ENCODE measurements around the gene ZBTB25. TPM values are rescaled to one million over a fixed set of nuclear protein-coding genes. Genes with fewer than 3 reads are reported as not detected.

Gene ZBTB25
- total and polyA plus RNA-seq, 2 donors from 2014 or later, result 4.3 to 17.8 TPM

- Histone ChIP-seq H3K36me3 (ENCODE audit: control insufficient read depth in 2 of 3, insufficient read depth in 3 of 3, low read length in 3 of 3) (peaks cover 6 to 22% (median 9%) of the 10 kb centered on the region in 3 donors), H3K9me3 (ENCODE audit: control insufficient read depth in 2 of 3, insufficient read depth in 1 of 3, low read length in 3 of 3) (no peaks in the 10 kb centered on the region), H3K4me3 (ENCODE audit: low read length in 3 of 3) (no peak overlapping the region), H3K27ac (ENCODE audit: low read depth in 2 of 2, low read length in 2 of 2) (peak overlapping the region in 1 of 2 donors; percentile 23), H3K9ac (ENCODE audit: low read length in 3 of 3) (no peak overlapping the region), H3K4me1 (ENCODE audit: control insufficient read depth in 2 of 3, insufficient read depth in 2 of 3, low read depth in 1 of 3, low read length in 3 of 3) (peaks cover 0 to 6% (median 4%) of the 10 kb centered on the region in 3 donors), H3K27me3 (ENCODE audit: control insufficient read depth, insufficient read depth, low read length) (no peaks in the 10 kb centered on the region)
- FAIRE-seq (no peak), DNase-seq (peak in 2 of 5 donors; percentile 10 to 44)
- intact Hi-C loops (cut with DNase I), result no loop called here
- no peak for TF ChIP-seq CTCF (IDR thresholded peaks at IDR 0.05; ENCODE audit: borderline replicate concordance, extremely low read depth, insufficient read depth)
These were observed 55.6 kb downstream of the ZBTB25 start for GRCh38 chr14:64447876-64448670.

- Histone ChIP-seq H3K9ac (ENCODE audit: low read length in 3 of 3) (no peak overlapping the region), H3K27me3 (ENCODE audit: control insufficient read depth, insufficient read depth, low read length) (no peaks in the 10 kb centered on the region), H3K27ac (ENCODE audit: low read depth in 2 of 2, low read length in 2 of 2) (peak overlapping the region in 1 of 2 donors; percentile 32), H3K4me3 (ENCODE audit: low read length in 3 of 3) (no peak overlapping the region), H3K9me3 (ENCODE audit: control insufficient read depth in 2 of 3, insufficient read depth in 1 of 3, low read length in 3 of 3) (no peaks in the 10 kb centered on the region), H3K4me1 (ENCODE audit: control insufficient read depth in 2 of 3, insufficient read depth in 2 of 3, low read depth in 1 of 3, low read length in 3 of 3) (peaks cover 0 to 6% (median 6%) of the 10 kb centered on the region in 3 donors), H3K36me3 (ENCODE audit: control insufficient read depth in 2 of 3, insufficient read depth in 3 of 3, low read length in 3 of 3) (peaks cover 6 to 16% (median 15%) of the 10 kb centered on the region in 3 donors)
- no peak for TF ChIP-seq CTCF (IDR thresholded peaks at IDR 0.05; ENCODE audit: borderline replicate concordance, extremely low read depth, insufficient read depth)
- intact Hi-C loops (cut with DNase I), result no loop called here
- no peak for FAIRE-seq
- DNase-seq, result peak in 4 of 5 donors; percentile 61 to 91 (median 76)
These were observed 58.4 kb downstream of the ZBTB25 start for GRCh38 chr14:64444984-64445845.

GRCh38 chr14:64444140-64444539 lies 59.5 kb downstream of the ZBTB25 start:
- Histone ChIP-seq H3K27me3 (ENCODE audit: control insufficient read depth, insufficient read depth, low read length) (no peaks in the 10 kb centered on the region), H3K36me3 (ENCODE audit: control insufficient read depth in 2 of 3, insufficient read depth in 3 of 3, low read length in 3 of 3) (peaks cover 6 to 14% (median 9%) of the 10 kb centered on the region in 3 donors), H3K9ac (ENCODE audit: low read length in 3 of 3) (no peak overlapping the region), H3K4me1 (ENCODE audit: control insufficient read depth in 2 of 3, insufficient read depth in 2 of 3, low read depth in 1 of 3, low read length in 3 of 3) (peaks cover 0 to 9% (median 6%) of the 10 kb centered on the region in 3 donors), H3K4me3 (ENCODE audit: low read length in 3 of 3) (no peak overlapping the region), H3K9me3 (ENCODE audit: control insufficient read depth in 2 of 3, insufficient read depth in 1 of 3, low read length in 3 of 3) (no peaks in the 10 kb centered on the region), H3K27ac (ENCODE audit: low read depth in 2 of 2, low read length in 2 of 2) (no peak overlapping the region)
- TF ChIP-seq CTCF (IDR thresholded peaks at IDR 0.05; ENCODE audit: borderline replicate concordance, extremely low read depth, insufficient read depth), result no peak
- DNase-seq (no peak), FAIRE-seq (no peak)
- intact Hi-C loops (cut with DNase I), result no loop called here

Data from kidney (tissue), 14 donors.